Memory B cell (primary cell): ENCODE data around the gene CUX1.
"Not testable (repeated sequence)": the region's sequence is repeated elsewhere in the genome, so short reads cannot be mapped to it uniquely, and the experiment has no call there.

Experiments
- ATAC-seq: fragments of 150-1000 bp; cut with Tn5 transposase; 2 replicates; pipeline ENCODE4 v1.10.0; 2021; ENCODE audit warnings: low read depth, mild to moderate bottlenecking, moderate library complexity
- DNase-seq, 2 donors: peaks; one replicate each; pipeline ENCODE4 v3.0.0; 2022; ENCODE audit warnings: low spot score in 2 of 2
- H3K27ac Mint-ChIP-seq: one replicate; pipeline ENCODE4 v1.8.0; 2022; ENCODE audit warnings: mild to moderate bottlenecking, moderate library complexity, mixed read lengths
- H3K27me3 Mint-ChIP-seq: one replicate; pipeline ENCODE4 v1.8.0; 2022; ENCODE audit warnings: mixed read lengths
- H3K36me3 Mint-ChIP-seq: one replicate; pipeline ENCODE4 v1.8.0; 2022; ENCODE audit warnings: mild to moderate bottlenecking, mixed read lengths
- H3K4me1 Mint-ChIP-seq: one replicate; pipeline ENCODE4 v1.8.0; 2022; ENCODE audit warnings: mixed read lengths
- H3K4me3 Mint-ChIP-seq: one replicate; pipeline ENCODE4 v1.8.0; 2022; ENCODE audit warnings: mild to moderate bottlenecking, moderate library complexity, mixed read lengths
- H3K9me3 Mint-ChIP-seq: one replicate; pipeline ENCODE4 v1.8.0; 2022; ENCODE audit warnings: mixed read lengths

The CUX1 gene

GRCh38 chr7:102230162-102230561 lies 412.7 kb downstream of the CUX1 start:
- H3K9me3 Mint-ChIP-seq, DNase-seq, H3K27ac Mint-ChIP-seq, H3K4me1 Mint-ChIP-seq, H3K36me3 Mint-ChIP-seq, H3K4me3 Mint-ChIP-seq, H3K27me3 Mint-ChIP-seq, ATAC-seq: not testable (repeated sequence)

- H3K27me3 Mint-ChIP-seq, result no peaks in the 10 kb centered on the region
- no peak overlapping the region for H3K4me3 Mint-ChIP-seq
- ATAC-seq, result no peak
- no peaks in the 10 kb centered on the region for H3K4me1 Mint-ChIP-seq
- no peak for DNase-seq
- no peaks in the 10 kb centered on the region for H3K9me3 Mint-ChIP-seq
- peaks cover 4% of the 10 kb centered on the region for H3K36me3 Mint-ChIP-seq
- no peak overlapping the region for H3K27ac Mint-ChIP-seq
These were observed 413.2 kb downstream of the CUX1 start for GRCh38 chr7:102230593-102230992.

DNA sequence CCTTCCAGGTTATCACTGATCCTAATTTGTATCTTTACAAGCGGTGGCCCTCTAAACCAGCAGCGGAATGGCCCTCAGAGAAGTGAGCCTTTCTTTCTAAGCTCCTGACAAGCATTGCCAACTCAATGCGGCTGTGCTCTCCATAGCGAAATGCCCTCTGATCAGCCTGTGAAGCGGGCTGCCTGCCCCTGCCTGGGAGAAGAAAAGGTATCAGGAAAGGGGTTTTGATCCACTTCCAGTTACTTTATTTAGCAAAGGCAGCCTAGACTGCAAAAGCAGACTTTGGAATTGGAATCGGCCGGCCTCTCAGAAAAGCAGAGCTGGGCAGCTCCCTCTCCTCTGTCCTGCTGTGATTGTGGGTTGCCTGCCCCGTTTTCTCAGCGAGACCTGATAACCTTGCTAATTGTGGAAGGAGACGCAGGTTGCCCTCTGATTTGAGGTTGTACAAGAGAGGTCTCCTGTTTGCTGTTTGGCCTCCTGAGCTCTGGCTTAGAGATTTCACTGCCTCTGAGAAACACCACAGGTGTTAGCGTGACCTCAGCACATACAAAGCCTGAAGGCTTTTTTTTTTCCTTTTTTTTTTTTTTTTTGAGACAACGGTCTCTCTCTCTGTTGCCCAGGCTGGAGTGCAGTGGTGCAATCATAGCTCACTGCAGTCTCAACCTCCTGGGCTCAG lies 415.3 kb downstream of the CUX1 start:
- H3K4me1 Mint-ChIP-seq, result no peaks in the 10 kb centered on the region
- peaks cover 3% of the 10 kb centered on the region for H3K36me3 Mint-ChIP-seq
- H3K27ac Mint-ChIP-seq, result no peak overlapping the region
- no peak overlapping the region for H3K4me3 Mint-ChIP-seq
- H3K27me3 Mint-ChIP-seq, result no peaks in the 10 kb centered on the region
- DNase-seq, result no peak
- H3K9me3 Mint-ChIP-seq, result no peaks in the 10 kb centered on the region
- no peak for ATAC-seq

GRCh38 chr7:102234131-102234530 lies 416.7 kb downstream of the CUX1 start:
- Mint-ChIP-seq H3K36me3 (peaks cover 4% of the 10 kb centered on the region), H3K27ac (no peak overlapping the region), H3K9me3 (no peaks in the 10 kb centered on the region), H3K27me3 (no peaks in the 10 kb centered on the region), H3K4me3 (no peak overlapping the region), H3K4me1 (no peaks in the 10 kb centered on the region)
- ATAC-seq (no peak), DNase-seq (no peak)

- no peaks in the 10 kb centered on the region for H3K9me3 Mint-ChIP-seq
- no peaks in the 10 kb centered on the region for H3K4me1 Mint-ChIP-seq
- H3K27me3 Mint-ChIP-seq, result no peaks in the 10 kb centered on the region
- peaks cover 5% of the 10 kb centered on the region for H3K36me3 Mint-ChIP-seq
- no peak for DNase-seq
- no peak overlapping the region for H3K27ac Mint-ChIP-seq
- ATAC-seq, result no peak
- H3K4me3 Mint-ChIP-seq, result no peak overlapping the region
These were observed 417.6 kb downstream of the CUX1 start for GRCh38 chr7:102234801-102235550.

DNA sequence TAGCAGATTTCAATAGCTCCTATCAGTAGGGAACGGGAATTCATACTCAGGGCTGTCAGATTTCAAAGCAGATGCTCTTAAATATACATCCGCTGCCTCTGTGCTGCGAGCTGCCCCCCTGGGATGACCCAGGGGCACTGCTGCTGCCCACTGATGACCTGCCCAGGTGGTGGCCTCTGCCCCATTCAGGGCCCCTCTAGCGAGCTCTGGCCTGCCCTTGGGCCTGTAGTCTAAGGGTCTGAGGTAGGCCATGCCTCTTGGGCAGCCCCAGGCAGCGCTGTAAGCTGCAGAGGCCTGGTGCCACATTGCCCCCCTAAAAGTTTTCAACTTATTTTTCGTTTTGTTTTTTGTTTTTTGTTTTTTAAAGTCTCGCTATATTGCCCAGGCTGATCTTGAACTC lies 418.7 kb downstream of the CUX1 start:
- no peak overlapping the region for H3K4me3 Mint-ChIP-seq
- H3K9me3 Mint-ChIP-seq, result no peaks in the 10 kb centered on the region
- DNase-seq (no peak), ATAC-seq (no peak)
- H3K27ac Mint-ChIP-seq, result no peak overlapping the region
- peaks cover 11% of the 10 kb centered on the region for H3K36me3 Mint-ChIP-seq
- H3K27me3 Mint-ChIP-seq, result no peaks in the 10 kb centered on the region
- H3K4me1 Mint-ChIP-seq, result no peaks in the 10 kb centered on the region

GRCh38 chr7:102236592-102237287 lies 419.3 kb downstream of the CUX1 start:
- H3K27me3 Mint-ChIP-seq, result no peaks in the 10 kb centered on the region
- no peaks in the 10 kb centered on the region for H3K4me1 Mint-ChIP-seq
- H3K4me3 Mint-ChIP-seq, result no peak overlapping the region
- H3K36me3 Mint-ChIP-seq, result peaks cover 11% of the 10 kb centered on the region
- ATAC-seq, result peak; percentile 66
- peak; percentile 54 to 60 for DNase-seq
- H3K27ac Mint-ChIP-seq, result no peak overlapping the region
- no peaks in the 10 kb centered on the region for H3K9me3 Mint-ChIP-seq

GRCh38 chr7:102239206-102239820 lies 421.9 kb downstream of the CUX1 start:
- Mint-ChIP-seq H3K27ac (no peak overlapping the region), H3K9me3 (no peaks in the 10 kb centered on the region), H3K36me3 (peaks cover 16% of the 10 kb centered on the region), H3K4me1 (no peaks in the 10 kb centered on the region), H3K27me3 (no peaks in the 10 kb centered on the region), H3K4me3 (no peak overlapping the region)
- ATAC-seq, result no peak
- DNase-seq, result no peak

GRCh38 chr7:102241431-102241830 lies 424.0 kb downstream of the CUX1 start:
- Mint-ChIP-seq H3K9me3 (no peaks in the 10 kb centered on the region), H3K27me3 (no peaks in the 10 kb centered on the region), H3K4me3 (no peak overlapping the region), H3K4me1 (no peaks in the 10 kb centered on the region), H3K27ac (no peak overlapping the region), H3K36me3 (peaks cover 17% of the 10 kb centered on the region)
- ATAC-seq, result no peak
- DNase-seq, result no peak

DNA sequence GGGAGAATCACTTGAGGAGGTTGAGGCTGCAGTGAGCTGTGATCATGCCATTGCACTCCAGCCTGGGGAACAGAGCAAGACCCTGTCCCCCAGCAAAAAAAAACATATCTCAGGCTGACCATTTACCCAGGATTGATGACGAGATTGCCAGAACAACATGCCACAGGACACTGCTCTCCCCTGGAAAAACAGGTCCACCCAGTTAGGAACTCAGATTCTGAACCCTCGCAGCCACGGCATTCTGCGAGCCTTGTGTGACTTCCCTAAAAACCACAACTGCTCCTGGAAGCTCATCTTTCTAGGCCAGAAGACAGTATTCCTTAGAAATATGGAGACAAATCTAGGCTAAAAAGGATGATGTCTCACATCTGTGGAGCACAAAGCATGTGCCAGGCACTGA lies 427.2 kb downstream of the CUX1 start:
- Mint-ChIP-seq H3K27ac (no peak overlapping the region), H3K4me3 (no peak overlapping the region), H3K4me1 (no peaks in the 10 kb centered on the region), H3K27me3 (no peaks in the 10 kb centered on the region), H3K9me3 (no peaks in the 10 kb centered on the region), H3K36me3 (peaks cover 19% of the 10 kb centered on the region)
- ATAC-seq (no peak), DNase-seq (no peak)

GRCh38 chr7:102248081-102248455 lies 430.6 kb downstream of the CUX1 start:
- H3K27me3 Mint-ChIP-seq, result no peaks in the 10 kb centered on the region
- H3K4me3 Mint-ChIP-seq, result no peak overlapping the region
- DNase-seq, result no peak
- no peak overlapping the region for H3K27ac Mint-ChIP-seq
- no peaks in the 10 kb centered on the region for H3K9me3 Mint-ChIP-seq
- H3K4me1 Mint-ChIP-seq, result peaks cover 10% of the 10 kb centered on the region
- ATAC-seq, result no peak
- peaks cover 19% of the 10 kb centered on the region for H3K36me3 Mint-ChIP-seq

DNA sequence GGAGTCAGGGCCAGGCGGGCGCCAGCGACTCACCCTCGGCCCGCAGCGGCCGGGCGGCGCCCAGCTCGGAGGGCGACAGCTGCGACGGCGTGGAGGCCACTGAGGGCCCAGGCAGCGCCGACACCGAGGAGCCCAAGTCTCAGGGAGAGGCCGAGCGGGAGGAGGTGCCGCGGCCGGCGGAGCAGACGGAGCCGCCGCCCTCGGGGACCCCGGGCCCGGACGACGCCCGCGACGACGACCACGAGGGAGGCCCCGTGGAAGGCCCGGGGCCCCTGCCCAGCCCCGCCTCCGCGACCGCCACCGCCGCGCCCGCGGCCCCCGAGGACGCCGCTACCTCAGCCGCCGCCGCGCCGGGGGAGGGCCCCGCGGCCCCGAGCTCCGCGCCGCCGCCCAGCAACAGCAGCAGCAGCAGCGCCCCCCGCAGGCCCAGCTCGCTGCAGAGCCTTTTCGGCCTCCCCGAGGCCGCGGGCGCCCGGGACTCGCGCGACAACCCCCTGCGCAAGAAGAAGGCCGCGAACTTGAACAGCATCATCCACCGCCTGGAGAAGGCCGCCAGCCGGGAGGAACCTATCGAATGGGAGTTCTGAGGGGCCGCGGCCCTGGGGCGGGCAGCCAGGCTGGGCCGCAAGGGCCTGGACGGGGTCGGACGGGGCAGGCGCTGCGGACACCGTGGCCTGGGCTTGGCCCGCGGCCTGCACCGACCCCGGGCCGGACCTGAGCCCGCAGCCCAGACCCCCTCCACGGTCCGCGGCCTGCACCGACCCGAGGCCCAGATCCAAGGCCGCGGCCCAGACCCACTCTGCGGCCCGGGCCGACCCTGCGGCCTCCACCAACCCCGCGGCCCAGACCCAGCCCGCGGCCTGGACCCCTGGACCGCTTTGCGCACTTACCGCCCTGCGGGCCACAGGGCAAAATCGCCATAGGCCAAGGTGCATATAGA lies 431.3 kb downstream of the CUX1 start:
- ATAC-seq (no peak), DNase-seq (no peak)
- H3K4me3 Mint-ChIP-seq, result no peak overlapping the region
- H3K9me3 Mint-ChIP-seq, result no peaks in the 10 kb centered on the region
- H3K4me1 Mint-ChIP-seq, result peaks cover 10% of the 10 kb centered on the region
- no peaks in the 10 kb centered on the region for H3K27me3 Mint-ChIP-seq
- no peak overlapping the region for H3K27ac Mint-ChIP-seq
- peaks cover 16% of the 10 kb centered on the region for H3K36me3 Mint-ChIP-seq

DNA sequence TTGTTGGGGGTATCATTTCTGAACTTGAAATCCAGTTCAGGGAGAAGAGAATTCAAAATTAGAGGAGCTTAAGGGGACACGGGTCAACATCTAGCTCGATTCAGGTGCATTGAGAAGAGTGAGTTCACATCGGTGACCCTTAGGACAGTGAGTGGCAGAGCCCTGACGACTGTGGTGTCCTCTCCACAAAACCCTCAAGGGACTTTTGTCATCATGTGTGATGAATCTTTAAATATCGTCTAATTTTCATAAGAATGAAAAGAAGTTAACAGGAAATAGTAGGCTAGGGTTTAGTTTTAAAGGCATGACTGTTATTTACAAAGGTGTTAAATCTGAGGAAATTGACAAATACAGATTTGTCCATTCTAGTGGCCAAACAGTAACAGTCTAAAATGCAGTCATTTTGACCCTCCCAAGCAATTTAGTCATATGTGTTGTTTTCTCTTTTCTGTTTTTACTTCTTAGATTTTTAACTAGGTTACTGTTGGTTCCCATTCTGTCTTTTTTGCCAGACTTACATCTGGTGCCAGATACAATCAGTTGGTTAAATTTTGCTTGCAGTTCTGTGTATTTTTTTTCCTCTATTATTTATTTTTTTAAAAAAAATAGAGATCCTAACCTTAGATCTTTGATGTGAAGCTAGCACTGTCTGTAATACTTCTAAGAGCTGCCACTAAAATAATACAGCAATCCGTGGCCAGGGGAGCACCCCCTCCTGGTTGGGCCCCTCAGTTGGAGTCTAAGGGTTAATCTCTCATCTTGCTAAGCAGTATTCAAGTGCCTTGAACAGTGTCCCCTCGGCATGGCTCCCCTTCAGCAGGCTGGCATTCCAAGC lies 434.3 kb downstream of the CUX1 start:
- no peak overlapping the region for H3K27ac Mint-ChIP-seq
- H3K36me3 Mint-ChIP-seq, result peaks cover 16% of the 10 kb centered on the region
- no peaks in the 10 kb centered on the region for H3K9me3 Mint-ChIP-seq
- DNase-seq (no peak), ATAC-seq (no peak)
- no peaks in the 10 kb centered on the region for H3K27me3 Mint-ChIP-seq
- no peak overlapping the region for H3K4me3 Mint-ChIP-seq
- H3K4me1 Mint-ChIP-seq, result peaks cover 10% of the 10 kb centered on the region
